NCI-H1436 treated with DMSO at 0.1 percent for 48 hours (cell line): ENCODE results near the gene DHCR7.

Source experiments
- DNase-seq: peaks from one replicate; lab custom pipeline; 2025; lab: John Stamatoyannopoulos, UW

The DHCR7 gene

GRCh38 chr11:71410363-71410966, 37.7 kb downstream of the DHCR7 start:
- DNase-seq = no peak

GRCh38 chr11:71408826-71409225, 39.4 kb downstream of the DHCR7 start:
- no peak for DNase-seq

GRCh38 chr11:71407356-71407755, 40.8 kb downstream of the DHCR7 start:
- DNase-seq = no peak

- no peak for DNase-seq
Observed at GRCh38 chr11:71406681-71407080, 41.5 kb downstream of the DHCR7 start.

GRCh38 chr11:71404209-71404608, 44.0 kb downstream of the DHCR7 start:
- no peak for DNase-seq

GRCh38 chr11:71402878-71403277, 45.3 kb downstream of the DHCR7 start:
- DNase-seq = no peak

- no peak for DNase-seq
Observed at GRCh38 chr11:71400216-71400615, 48.0 kb downstream of the DHCR7 start.

- no peak for DNase-seq
Observed at GRCh38 chr11:71399341-71399740, 48.9 kb downstream of the DHCR7 start.

GRCh38 chr11:71397961-71398360, 50.2 kb downstream of the DHCR7 start:
- no peak for DNase-seq

GRCh38 chr11:71397331-71397860, 50.8 kb downstream of the DHCR7 start:
- DNase-seq = no peak

- DNase-seq = no peak
Observed at GRCh38 chr11:71396548-71397123, 51.6 kb downstream of the DHCR7 start.

- DNase-seq = no peak
Observed at GRCh38 chr11:71395774-71396173, 52.4 kb downstream of the DHCR7 start.

- DNase-seq = no peak
Observed at GRCh38 chr11:71395263-71395560, 53.0 kb downstream of the DHCR7 start.

GRCh38 chr11:71393283-71393682, 54.9 kb downstream of the DHCR7 start:
- DNase-seq = no peak

GRCh38 chr11:71391796-71392195, 56.4 kb downstream of the DHCR7 start:
- no peak for DNase-seq

GRCh38 chr11:71391352-71391751, 56.8 kb downstream of the DHCR7 start:
- DNase-seq = no peak

- no peak for DNase-seq
Observed at GRCh38 chr11:71388637-71389235, 59.5 kb downstream of the DHCR7 start.

- DNase-seq = no peak
Observed at GRCh38 chr11:71387784-71388636, 60.2 kb downstream of the DHCR7 start.

- no peak for DNase-seq
Observed at GRCh38 chr11:71387200-71387599, 61.0 kb downstream of the DHCR7 start.

GRCh38 chr11:71386202-71386601, 62.0 kb downstream of the DHCR7 start:
- DNase-seq = no peak

GRCh38 chr11:71385091-71385490, 63.1 kb downstream of the DHCR7 start:
- DNase-seq = no peak

GRCh38 chr11:71384561-71384960, 63.6 kb downstream of the DHCR7 start:
- no peak for DNase-seq
